Left lung (tissue), 10 donors: ENCODE data around the gene TDRD1. TPM values are rescaled to one million over a fixed set of nuclear protein-coding genes. Genes with fewer than 3 reads are reported as not detected.
A peak's percentile ranks its signal among the peaks of the same experiment; 100 is the strongest.
"Not testable (repeated sequence)": the region's sequence is repeated elsewhere in the genome, so short reads cannot be mapped to it uniquely, and the experiment has no call there.

Experiments used
- ATAC-seq: fragments of 200-7000 bp; cut with Tn5 transposase; one replicate; pipeline ENCODE4 v1.9.1; 2020; ENCODE audit warnings: moderate library complexity
- DNase-seq, 4 donors: peaks; one replicate each; pipeline ENCODE4 v3.0.0-alpha.2; 2013 to 2020
- H3K27ac ChIP-seq, 2 donors: fragments of 200-600 bp; sonication (generic) in 1 of 2; one replicate each; pipeline versions ENCODE4 v1.5.0 to v1.8.0; 2020 to 2021
- H3K27me3 ChIP-seq, 2 donors: fragments of 200-600 bp; sonication (generic) in 1 of 2; one replicate each; pipeline versions ENCODE4 v1.5.0 to v1.8.0; 2020 to 2021
- H3K36me3 ChIP-seq, 2 donors: fragments of 200-600 bp; sonication (generic) in 1 of 2; one replicate each; pipeline versions ENCODE4 v1.5.0 to v1.8.0; 2020 to 2021
- H3K4me1 ChIP-seq, 2 donors: fragments of 200-600 bp; one replicate each; pipeline ENCODE4 v1.8.0; 2021
- H3K4me3 ChIP-seq, 2 donors: fragments of 200-600 bp; sonication (generic) in 1 of 2; one replicate each; pipeline versions ENCODE4 v1.5.0 to v1.8.0; 2020 to 2021; ENCODE audit warnings: mild to moderate bottlenecking in 1 of 2
- H3K9me3 ChIP-seq, 2 donors: fragments of 200-600 bp; sonication (generic) in 1 of 2; one replicate each; pipeline versions ENCODE4 v1.5.0 to v1.8.0; 2020 to 2021
- CTCF ChIP-seq, 2 donors: fragments of 200-600 bp; sonication (generic) in 1 of 2; IDR thresholded peaks; one replicate each; pipeline versions ENCODE4 v1.5.0 to v1.8.0; 2021; ENCODE audit warnings: antibody characterized with exemption in 2 of 2
- intact Hi-C, 2 donors: fragments of 100-400 bp; cut with DNase I; formaldehyde crosslinking; loops; one replicate each; pipeline versions ENCODE4 v1.11.2 to v1.14.2; 2022
- polyA plus RNA-seq, 6 donors: library from polyadenylated mRNA; unstranded; fragments of 120-200 nt; gene quantifications; one replicate each; pipeline ENCODE4 v1.2.1, GENCODE V29; 2013; ENCODE audit not compliant: insufficient read length in 6 of 6
- total RNA-seq, 2 donors: library from RNA; stranded (reverse); fragmentation: NEBNext Ultra II Directional; extraction: Animal tissue kit (Norgen Biotek cat#: 25700); gene quantifications; one replicate each; pipeline ENCODE4 v1.2.1, GENCODE V29; 2021
- donor health status: DM: no; HTN: yes; CAD: no.
- donor health status: DM: no; HTN: no; CAD: no.

The TDRD1 gene
- total and polyA plus RNA-seq, 8 donors: 0.15 to 0.50 (median 0.20) TPM

GRCh38 chr10:114142018-114142417 lies 37.1 kb upstream of the TDRD1 start:
- DNase-seq (no peak), ATAC-seq (no peak)
- Histone ChIP-seq H3K27me3 (no peaks in the 10 kb centered on the region), H3K36me3 (peaks cover 0 to 72% of the 10 kb centered on the region in 2 donors), H3K9me3 (no peaks in the 10 kb centered on the region), H3K27ac (no peak overlapping the region), H3K4me1 (no peaks in the 10 kb centered on the region), H3K4me3 (no peak overlapping the region)
- intact Hi-C loops: no loop called here
- no peak for TF ChIP-seq CTCF (IDR thresholded peaks at IDR 0.05)

- Histone ChIP-seq H3K27me3 (no peaks in the 10 kb centered on the region), H3K9me3 (no peaks in the 10 kb centered on the region), H3K36me3 (peaks cover 0 to 78% of the 10 kb centered on the region in 2 donors), H3K27ac (no peak overlapping the region), H3K4me3 (no peak overlapping the region), H3K4me1 (no peaks in the 10 kb centered on the region)
- intact Hi-C loops: no loop called here
- ATAC-seq (no peak), DNase-seq (no peak)
- TF ChIP-seq CTCF (IDR thresholded peaks at IDR 0.05): no peak
Measured at GRCh38 chr10:114143160-114143559, 36.0 kb upstream of the TDRD1 start.

DNA sequence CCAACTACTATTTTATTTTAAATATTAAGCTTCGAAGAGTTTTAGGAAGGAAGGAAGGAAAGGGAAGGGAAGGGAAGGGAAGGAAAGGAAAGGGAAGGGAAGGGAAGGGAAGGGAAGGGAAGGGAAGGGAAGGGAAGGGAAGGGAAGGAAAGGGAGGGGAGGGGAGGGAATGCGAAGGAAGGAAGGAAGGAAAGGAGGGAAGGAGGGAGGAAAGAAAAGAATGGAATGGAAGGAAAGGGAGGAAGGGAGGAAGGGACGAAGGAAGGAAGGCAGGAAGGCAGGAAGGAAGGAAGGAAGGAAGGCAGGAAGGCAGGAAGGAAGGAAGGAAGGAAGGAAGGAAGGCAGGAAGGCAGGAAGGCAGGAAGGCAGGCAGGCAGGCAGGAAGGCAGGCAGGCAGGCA lies 29.7 kb upstream of the TDRD1 start:
- DNase-seq, intact Hi-C loops, H3K4me1 ChIP-seq, H3K27ac ChIP-seq, H3K4me3 ChIP-seq, ATAC-seq, H3K9me3 ChIP-seq, H3K27me3 ChIP-seq: not testable (repeated sequence)
- peaks cover 0 to 55% of the 10 kb centered on the region in 2 donors for H3K36me3 ChIP-seq

GRCh38 chr10:114151486-114151885 lies 27.7 kb upstream of the TDRD1 start:
- Histone ChIP-seq H3K36me3 (peaks cover 0 to 56% of the 10 kb centered on the region in 2 donors), H3K4me1 (no peaks in the 10 kb centered on the region), H3K9me3 (no peaks in the 10 kb centered on the region), H3K4me3 (no peak overlapping the region), H3K27ac (no peak overlapping the region), H3K27me3 (no peaks in the 10 kb centered on the region)
- intact Hi-C loops: no loop called here
- peak; percentile 63 for ATAC-seq
- DNase-seq: no peak
- TF ChIP-seq CTCF (IDR thresholded peaks at IDR 0.05): no peak

- no peak for ATAC-seq
- no peak for TF ChIP-seq CTCF (IDR thresholded peaks at IDR 0.05)
- peaks cover 0 to 56% of the 10 kb centered on the region in 2 donors for H3K36me3 ChIP-seq
Measured at GRCh38 chr10:114151892-114152291, 27.3 kb upstream of the TDRD1 start.

DNA sequence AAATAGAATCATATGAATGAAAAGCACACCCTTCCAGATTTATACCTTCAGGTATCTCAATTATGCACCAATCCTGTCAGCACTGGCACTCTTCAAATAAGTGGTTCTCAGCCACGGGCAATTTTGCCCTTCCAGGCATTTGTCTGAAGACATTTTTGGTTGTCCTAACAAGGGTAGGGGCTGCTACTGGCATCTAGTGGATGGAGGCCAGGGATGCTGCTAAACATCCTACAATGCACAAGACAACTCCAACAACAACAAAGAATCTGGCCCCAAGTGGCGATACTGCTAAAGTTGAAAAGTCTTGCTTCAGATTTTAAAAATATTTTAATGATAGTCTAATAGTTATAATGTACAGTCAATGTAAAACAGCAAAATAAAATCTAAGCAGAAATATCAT lies 21.2 kb upstream of the TDRD1 start:
- no peaks in the 10 kb centered on the region for H3K27me3 ChIP-seq
- intact Hi-C loops: no loop called here
- no peak overlapping the region for H3K27ac ChIP-seq
- H3K9me3 ChIP-seq: no peaks in the 10 kb centered on the region
- no peak overlapping the region for H3K4me3 ChIP-seq
- H3K4me1 ChIP-seq: peaks cover 0 to 10% of the 10 kb centered on the region in 2 donors
- TF ChIP-seq CTCF (IDR thresholded peaks at IDR 0.05): no peak
- H3K36me3 ChIP-seq: peaks cover 0 to 41% of the 10 kb centered on the region in 2 donors
- ATAC-seq: no peak
- no peak for DNase-seq

More at GRCh38 chr10:114151892-114152291, 27.3 kb upstream of the TDRD1 start:
- no peak overlapping the region for H3K4me3 ChIP-seq
- intact Hi-C loops: no loop called here
- H3K4me1 ChIP-seq: no peaks in the 10 kb centered on the region
- no peaks in the 10 kb centered on the region for H3K27me3 ChIP-seq
- H3K9me3 ChIP-seq: no peaks in the 10 kb centered on the region
- no peak for DNase-seq
- H3K27ac ChIP-seq: no peak overlapping the region
